ENCODE results near the gene CACNA1S.

CACNA1S gene

DNA sequence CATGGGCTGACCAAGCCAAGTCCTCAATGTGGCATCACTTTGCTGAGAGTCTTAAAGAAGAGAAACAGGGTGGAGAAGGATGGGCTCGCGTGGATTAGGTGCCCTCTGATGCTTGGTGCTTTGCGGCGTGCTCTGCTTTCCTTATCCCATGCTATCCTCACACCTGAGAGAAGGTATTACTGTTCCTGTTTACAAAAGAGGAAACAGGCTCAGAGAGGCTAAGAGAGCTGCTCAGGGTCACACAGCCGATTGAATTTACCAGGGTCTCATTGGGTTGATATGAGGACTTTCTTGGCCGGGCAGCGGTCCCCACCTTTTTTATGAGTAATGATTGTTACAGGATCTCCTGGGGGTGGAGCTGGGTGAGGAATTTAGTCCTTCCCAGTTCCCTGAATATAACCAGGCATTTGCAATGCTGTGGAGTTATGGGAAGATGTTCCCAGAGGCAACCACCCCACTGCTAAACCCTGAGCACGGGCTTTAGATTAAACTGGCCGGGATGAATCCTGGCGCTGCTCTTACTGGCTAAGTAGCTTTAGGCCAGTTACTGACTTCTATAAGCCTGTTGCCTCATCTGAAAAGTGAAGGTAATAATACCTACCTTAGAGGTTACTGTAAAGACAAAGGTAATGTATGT lies 10.2 kb upstream of the CACNA1S start:
- H2AK5ac ChIP-seq (ENCODE audit: low read depth, low read length): no peak overlapping the region
- H3K4me2 ChIP-seq (ENCODE audit: insufficient read depth, low read length, poor library complexity, severe bottlenecking): no peak overlapping the region
- H3K4ac ChIP-seq (ENCODE audit: low read length): no peak overlapping the region
- no peaks in the 10 kb centered on the region for H3K36me3 ChIP-seq (replicated peaks in 1 of 2; ENCODE audit: control insufficient read depth in 2 of 2, insufficient read depth in 2 of 2, low read length in 2 of 2)
- H3K27ac ChIP-seq (replicated peaks; ENCODE audit: low read length): no peak overlapping the region
- H3K23ac ChIP-seq (ENCODE audit: low read depth, low read length, poor library complexity): no peak overlapping the region
- no peak overlapping the region for H3K9ac ChIP-seq (ENCODE audit: low read depth, low read length, poor library complexity)
- H4K91ac ChIP-seq (ENCODE audit: low read depth, low read length, poor library complexity): no peak overlapping the region
- H3K9me3 ChIP-seq (replicated peaks in 1 of 2; ENCODE audit: control insufficient read depth in 2 of 2, insufficient read depth in 1 of 2, low read depth in 1 of 2, low read length in 2 of 2): no peaks in the 10 kb centered on the region
- no peak overlapping the region for H2BK12ac ChIP-seq (ENCODE audit: low read length)
- H3K79me1 ChIP-seq (ENCODE audit: low read depth, low read length): no peaks in the 10 kb centered on the region
- no peak overlapping the region for H4K8ac ChIP-seq (ENCODE audit: low read depth, low read length)
- H2BK5ac ChIP-seq (ENCODE audit: low read length): no peak overlapping the region
- no peak overlapping the region for H2AFZ ChIP-seq (ENCODE audit: low read length)
- DNase-seq (ENCODE audit: low spot score): no peak
- H3K18ac ChIP-seq (ENCODE audit: low read length): no peak overlapping the region
- H2BK120ac ChIP-seq (ENCODE audit: low read depth, low read length): no peak overlapping the region
- H2BK15ac ChIP-seq (ENCODE audit: low read length): no peak overlapping the region
- H3K4me3 ChIP-seq (ENCODE audit: low read length in 2 of 2): no peak overlapping the region
- no peak overlapping the region for H3K14ac ChIP-seq (ENCODE audit: low read length)
- peaks cover 3 to 4% of the 10 kb centered on the region in 2 donors for H3K4me1 ChIP-seq (ENCODE audit: control insufficient read depth in 2 of 2, insufficient read depth in 1 of 2, low read depth in 1 of 2, low read length in 2 of 2)
- WGBS, 2 donors (ENCODE audit: extremely low coverage in 2 of 2, insufficient read length in 2 of 2, insufficient replicate concordance in 1 of 2): no CpG with 5 or more reads among the region's 10 CpGs
- peaks cover 0 to 60% (median 0%) of the 10 kb centered on the region in 3 experiments for H3K27me3 ChIP-seq (ENCODE audit: control insufficient read depth in 3 of 3, insufficient read depth in 3 of 3, low read depth in 1 of 3, low read length in 3 of 3)

DNA sequence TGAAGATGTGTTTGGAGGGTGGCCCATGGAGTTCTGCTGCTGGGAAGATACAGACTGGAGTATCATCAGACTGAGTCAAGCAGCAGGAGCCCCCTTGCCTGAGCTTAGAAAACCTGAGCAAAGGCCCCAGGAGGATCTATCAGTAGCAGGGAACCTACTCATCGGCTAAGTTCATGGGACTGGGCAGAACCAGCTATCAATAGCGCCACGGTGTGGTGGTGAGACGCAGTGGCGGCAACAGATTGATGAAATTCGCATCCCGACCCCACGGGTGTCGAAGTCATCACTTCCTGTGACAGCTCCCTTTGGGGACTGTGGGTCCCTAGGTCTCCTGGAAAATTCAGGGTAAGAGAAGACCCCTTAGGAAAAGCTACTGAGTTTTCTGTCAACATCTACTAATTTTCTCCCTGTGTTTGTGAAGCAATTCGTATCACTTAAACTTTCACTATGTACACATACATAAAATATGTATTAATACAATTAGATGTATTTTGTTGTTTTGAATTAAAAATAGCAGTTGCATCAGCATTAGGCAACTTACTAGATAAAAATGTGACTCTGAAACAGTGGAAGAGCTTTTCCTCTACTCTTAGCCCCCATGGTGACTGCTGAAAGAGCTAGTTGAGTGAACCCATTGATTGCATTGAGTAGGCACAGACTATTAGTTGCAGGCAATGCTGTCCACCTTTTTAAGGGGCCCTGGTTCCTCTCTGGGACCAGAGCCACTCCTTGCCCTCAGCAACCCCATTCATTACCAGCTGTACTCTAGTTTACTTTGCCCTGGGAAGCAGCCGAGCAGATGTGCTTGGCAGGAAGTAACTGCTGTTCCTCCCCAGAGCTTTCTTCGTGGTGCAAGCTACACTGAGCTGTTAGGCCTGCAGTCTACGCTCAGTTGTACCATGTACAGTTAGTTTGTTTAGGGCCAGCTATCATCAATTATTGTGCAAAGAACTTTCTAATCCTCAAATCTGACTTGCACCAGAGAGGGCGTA lies 7.3 kb upstream of the CACNA1S start:
- Histone ChIP-seq H3K4ac (ENCODE audit: low read length) (no peak overlapping the region), H3K27ac (replicated peaks; ENCODE audit: low read length) (no peak overlapping the region), H4K91ac (ENCODE audit: low read depth, low read length, poor library complexity) (no peak overlapping the region), H2AK5ac (ENCODE audit: low read depth, low read length) (no peak overlapping the region), H3K9me3 (replicated peaks in 1 of 2; ENCODE audit: control insufficient read depth in 2 of 2, insufficient read depth in 1 of 2, low read depth in 1 of 2, low read length in 2 of 2) (no peaks in the 10 kb centered on the region), H3K36me3 (replicated peaks in 1 of 2; ENCODE audit: control insufficient read depth in 2 of 2, insufficient read depth in 2 of 2, low read length in 2 of 2) (no peaks in the 10 kb centered on the region), H3K14ac (ENCODE audit: low read length) (no peak overlapping the region), H3K23ac (ENCODE audit: low read depth, low read length, poor library complexity) (no peak overlapping the region), H3K79me1 (ENCODE audit: low read depth, low read length) (no peaks in the 10 kb centered on the region), H3K27me3 (ENCODE audit: control insufficient read depth in 3 of 3, insufficient read depth in 3 of 3, low read depth in 1 of 3, low read length in 3 of 3) (peaks cover 0 to 49% (median 15%) of the 10 kb centered on the region in 3 experiments), H3K4me1 (ENCODE audit: control insufficient read depth in 2 of 2, insufficient read depth in 1 of 2, low read depth in 1 of 2, low read length in 2 of 2) (peaks cover 0 to 4% of the 10 kb centered on the region in 2 donors), H4K8ac (ENCODE audit: low read depth, low read length) (no peak overlapping the region), H3K4me2 (ENCODE audit: insufficient read depth, low read length, poor library complexity, severe bottlenecking) (no peak overlapping the region), H3K9ac (ENCODE audit: low read depth, low read length, poor library complexity) (no peak overlapping the region), H2BK12ac (ENCODE audit: low read length) (no peak overlapping the region), H3K18ac (ENCODE audit: low read length) (no peak overlapping the region), H2AFZ (ENCODE audit: low read length) (no peak overlapping the region), H2BK5ac (ENCODE audit: low read length) (no peak overlapping the region), H2BK15ac (ENCODE audit: low read length) (no peak overlapping the region), H2BK120ac (ENCODE audit: low read depth, low read length) (no peak overlapping the region), H3K4me3 (ENCODE audit: low read length in 2 of 2) (no peak overlapping the region)
- WGBS, 2 donors (ENCODE audit: extremely low coverage in 2 of 2, insufficient read length in 2 of 2, insufficient replicate concordance in 1 of 2): no CpG with 5 or more reads among the region's 14 CpGs
- DNase-seq (ENCODE audit: low spot score): peak; percentile 39

DNA sequence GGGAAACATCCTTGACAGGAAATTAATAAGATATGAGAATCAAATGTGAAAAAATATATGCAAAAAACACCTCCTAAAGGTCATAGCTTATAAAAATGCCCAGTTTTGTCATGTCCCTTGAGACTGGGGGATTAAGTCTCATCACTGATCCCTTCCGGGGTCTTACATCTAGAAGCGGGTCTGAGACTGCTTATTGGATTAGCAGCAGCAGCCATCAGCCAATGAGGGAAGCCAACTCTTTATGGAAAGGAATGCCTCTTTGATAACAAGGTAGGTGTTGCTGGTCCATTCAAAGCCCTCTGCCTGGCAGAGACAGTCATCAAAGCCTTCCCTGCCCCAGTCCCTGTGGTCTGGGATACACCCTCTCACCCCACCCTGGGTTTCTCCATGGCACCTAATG lies 3.9 kb upstream of the CACNA1S start:
- no peak for DNase-seq (ENCODE audit: low spot score)
- no peak overlapping the region for H2BK120ac ChIP-seq (ENCODE audit: low read depth, low read length)
- peaks cover 0 to 24% (median 18%) of the 10 kb centered on the region in 3 experiments for H3K27me3 ChIP-seq (ENCODE audit: control insufficient read depth in 3 of 3, insufficient read depth in 3 of 3, low read depth in 1 of 3, low read length in 3 of 3)

DNA sequence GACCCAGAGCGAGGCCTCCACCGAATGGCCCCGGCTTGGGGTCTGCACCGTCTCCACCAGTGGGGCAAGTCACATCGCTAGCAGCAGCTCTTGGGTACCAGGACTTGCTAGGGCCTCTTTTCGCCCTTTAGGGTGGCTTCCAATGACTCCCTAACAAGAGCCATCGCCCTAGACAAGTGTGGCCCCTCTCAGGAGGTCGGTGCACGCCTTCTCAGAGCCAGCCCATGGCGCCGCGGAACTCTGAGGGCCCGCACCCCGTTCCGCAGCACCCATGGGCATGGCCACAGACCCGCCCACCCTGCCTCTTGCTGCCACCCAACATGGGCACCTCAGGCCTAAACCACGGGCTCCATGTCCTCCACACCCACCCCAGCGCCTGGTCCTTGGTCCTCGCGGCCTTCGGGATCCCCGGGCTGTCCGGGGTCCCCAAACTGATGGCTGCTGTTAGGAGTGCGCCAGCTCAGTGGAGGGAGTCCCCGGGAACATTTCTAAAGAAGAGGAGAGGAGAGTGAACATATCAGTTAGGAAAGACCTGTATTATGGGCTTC lies 3.2 kb upstream of the CACNA1S start:
- Histone ChIP-seq H3K9me3 (replicated peaks in 1 of 2; ENCODE audit: control insufficient read depth in 2 of 2, insufficient read depth in 1 of 2, low read depth in 1 of 2, low read length in 2 of 2) (no peaks in the 10 kb centered on the region), H3K9ac (ENCODE audit: low read depth, low read length, poor library complexity) (no peak overlapping the region), H2AFZ (ENCODE audit: low read length) (no peak overlapping the region), H3K27me3 (ENCODE audit: control insufficient read depth in 3 of 3, insufficient read depth in 3 of 3, low read depth in 1 of 3, low read length in 3 of 3) (peaks cover 0 to 20% (median 18%) of the 10 kb centered on the region in 3 experiments), H3K18ac (ENCODE audit: low read length) (no peak overlapping the region), H3K4ac (ENCODE audit: low read length) (no peak overlapping the region), H3K4me1 (ENCODE audit: control insufficient read depth in 2 of 2, insufficient read depth in 1 of 2, low read depth in 1 of 2, low read length in 2 of 2) (peaks cover 8 to 11% of the 10 kb centered on the region in 2 donors), H2AK5ac (ENCODE audit: low read depth, low read length) (peak overlapping the region; percentile 59), H4K91ac (ENCODE audit: low read depth, low read length, poor library complexity) (no peak overlapping the region), H3K36me3 (replicated peaks in 1 of 2; ENCODE audit: control insufficient read depth in 2 of 2, insufficient read depth in 2 of 2, low read length in 2 of 2) (no peaks in the 10 kb centered on the region), H3K27ac (replicated peaks; ENCODE audit: low read length) (no peak overlapping the region), H2BK15ac (ENCODE audit: low read length) (peak overlapping the region; percentile 45), H2BK12ac (ENCODE audit: low read length) (no peak overlapping the region), H3K79me1 (ENCODE audit: low read depth, low read length) (no peaks in the 10 kb centered on the region), H3K23ac (ENCODE audit: low read depth, low read length, poor library complexity) (peak overlapping the region; percentile 14), H4K8ac (ENCODE audit: low read depth, low read length) (no peak overlapping the region), H2BK120ac (ENCODE audit: low read depth, low read length) (no peak overlapping the region), H3K4me2 (ENCODE audit: insufficient read depth, low read length, poor library complexity, severe bottlenecking) (peak overlapping the region; percentile 86), H3K14ac (ENCODE audit: low read length) (peak overlapping the region; percentile 78), H3K4me3 (ENCODE audit: low read length in 2 of 2) (no peak overlapping the region), H2BK5ac (ENCODE audit: low read length) (no peak overlapping the region)
- DNase-seq (ENCODE audit: low spot score): no peak
- WGBS, 2 donors (ENCODE audit: extremely low coverage in 2 of 2, insufficient read length in 2 of 2, insufficient replicate concordance in 1 of 2): no CpG with 5 or more reads among the region's 25 CpGs

More for the DNA sequence above, 3.9 kb upstream of the CACNA1S start:
- no peak overlapping the region for H3K14ac ChIP-seq (ENCODE audit: low read length)
- H2BK12ac ChIP-seq (ENCODE audit: low read length): no peak overlapping the region
- H3K27ac ChIP-seq (replicated peaks; ENCODE audit: low read length): no peak overlapping the region
- WGBS, 2 donors (ENCODE audit: extremely low coverage in 2 of 2, insufficient read length in 2 of 2, insufficient replicate concordance in 1 of 2): no CpG with 5 or more reads among the region's 2 CpGs
- H3K4me2 ChIP-seq (ENCODE audit: insufficient read depth, low read length, poor library complexity, severe bottlenecking): no peak overlapping the region
- H3K36me3 ChIP-seq (replicated peaks in 1 of 2; ENCODE audit: control insufficient read depth in 2 of 2, insufficient read depth in 2 of 2, low read length in 2 of 2): no peaks in the 10 kb centered on the region
- no peak overlapping the region for H3K9ac ChIP-seq (ENCODE audit: low read depth, low read length, poor library complexity)
- no peak overlapping the region for H2AK5ac ChIP-seq (ENCODE audit: low read depth, low read length)
- peaks cover 8 to 11% of the 10 kb centered on the region in 2 donors for H3K4me1 ChIP-seq (ENCODE audit: control insufficient read depth in 2 of 2, insufficient read depth in 1 of 2, low read depth in 1 of 2, low read length in 2 of 2)
- no peaks in the 10 kb centered on the region for H3K79me1 ChIP-seq (ENCODE audit: low read depth, low read length)
- H4K91ac ChIP-seq (ENCODE audit: low read depth, low read length, poor library complexity): no peak overlapping the region
- H2BK15ac ChIP-seq (ENCODE audit: low read length): no peak overlapping the region
- no peak overlapping the region for H4K8ac ChIP-seq (ENCODE audit: low read depth, low read length)
- H2BK5ac ChIP-seq (ENCODE audit: low read length): no peak overlapping the region
- H3K9me3 ChIP-seq (replicated peaks in 1 of 2; ENCODE audit: control insufficient read depth in 2 of 2, insufficient read depth in 1 of 2, low read depth in 1 of 2, low read length in 2 of 2): no peaks in the 10 kb centered on the region
- no peak overlapping the region for H3K23ac ChIP-seq (ENCODE audit: low read depth, low read length, poor library complexity)
- no peak overlapping the region for H3K18ac ChIP-seq (ENCODE audit: low read length)
- no peak overlapping the region for H3K4me3 ChIP-seq (ENCODE audit: low read length in 2 of 2)
- H2AFZ ChIP-seq (ENCODE audit: low read length): no peak overlapping the region
- H3K4ac ChIP-seq (ENCODE audit: low read length): no peak overlapping the region

Measured in neuronal stem cell (in vitro differentiated cells).